ACC112 (cell line): ENCODE data around the gene HNF1B.

ENCODE experiments used
- H2AFZ ChIP-seq: fragments of 200-600 bp; sonication (generic); one replicate; pipeline ENCODE4 v1.6.0; 2017; ENCODE audit warnings: antibody characterized with exemption, low read length; ENCODE audit not compliant: unreplicated experiment
- H3K27ac ChIP-seq: fragments of 200-600 bp; sonication (generic); 2 replicates; pipeline ENCODE4 v1.5.1; 2014; ENCODE audit warnings: low read depth, mild to moderate bottlenecking, antibody characterized with exemption, low read length, moderate library complexity
- H3K27me3 ChIP-seq: fragments of 200-600 bp; sonication (generic); 2 replicates; pipeline ENCODE4 v1.6.1; 2014; ENCODE audit warnings: mild to moderate bottlenecking, antibody characterized with exemption, low read length, moderate library complexity, mixed read lengths; ENCODE audit not compliant: insufficient read depth
- H3K36me3 ChIP-seq: fragments of 200-600 bp; sonication (generic); 2 replicates; pipeline ENCODE4 v1.6.1; 2016; ENCODE audit warnings: mild to moderate bottlenecking, antibody characterized with exemption, low read length, moderate library complexity, mixed read lengths; ENCODE audit not compliant: insufficient read depth
- H3K4me1 ChIP-seq: fragments of 200-600 bp; sonication (generic); one replicate; pipeline ENCODE4 v1.6.1; 2016; ENCODE audit warnings: low read length, mixed read lengths; ENCODE audit not compliant: insufficient read depth, unreplicated experiment, control insufficient read depth
- H3K4me3 ChIP-seq: fragments of 200-600 bp; sonication (generic); 2 replicates; pipeline ENCODE4 v1.5.1; 2014; ENCODE audit warnings: mild to moderate bottlenecking, low read depth, low read length
- H3K79me2 ChIP-seq: fragments of 200-600 bp; sonication (generic); one replicate; pipeline ENCODE4 v1.6.0; 2016; ENCODE audit warnings: low read length; ENCODE audit not compliant: control insufficient read depth, unreplicated experiment, insufficient read depth

HNF1B gene

DNA sequence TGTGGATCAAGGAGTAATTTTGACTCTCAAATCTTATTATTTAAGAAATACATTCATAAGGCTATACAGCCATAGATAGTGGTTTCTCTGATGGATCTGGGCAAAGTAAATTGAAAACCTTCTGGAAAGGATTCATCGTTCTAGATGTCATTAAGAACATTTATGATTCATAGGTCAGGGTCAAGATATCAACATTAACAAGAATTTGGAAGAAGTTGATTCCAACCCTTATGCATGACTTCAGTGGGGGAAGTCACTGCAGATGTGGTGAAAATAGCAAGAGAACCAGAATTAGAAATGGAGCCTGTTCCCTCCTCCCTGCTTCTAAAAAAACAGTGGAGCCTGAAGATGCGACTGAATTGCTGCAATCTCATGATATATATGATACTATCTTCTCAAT lies 36.6 kb upstream of the HNF1B start:
- Histone ChIP-seq H2AFZ (no peak overlapping the region), H3K79me2 (no peaks in the 10 kb centered on the region), H3K4me3 (no peak overlapping the region), H3K36me3 (no peaks in the 10 kb centered on the region), H3K4me1 (no peaks in the 10 kb centered on the region), H3K27ac (no peak overlapping the region), H3K27me3 (no peaks in the 10 kb centered on the region)

GRCh38 chr17:37779554-37779953 lies 34.7 kb upstream of the HNF1B start:
- H3K4me1 ChIP-seq: no peaks in the 10 kb centered on the region
- no peak overlapping the region for H2AFZ ChIP-seq
- no peaks in the 10 kb centered on the region for H3K79me2 ChIP-seq
- no peak overlapping the region for H3K4me3 ChIP-seq
- no peaks in the 10 kb centered on the region for H3K36me3 ChIP-seq
- no peak overlapping the region for H3K27ac ChIP-seq
- no peaks in the 10 kb centered on the region for H3K27me3 ChIP-seq

GRCh38 chr17:37774504-37774903 lies 29.6 kb upstream of the HNF1B start:
- no peaks in the 10 kb centered on the region for H3K4me1 ChIP-seq
- no peaks in the 10 kb centered on the region for H3K36me3 ChIP-seq
- H3K27ac ChIP-seq: no peak overlapping the region
- H3K27me3 ChIP-seq: no peaks in the 10 kb centered on the region
- no peak overlapping the region for H3K4me3 ChIP-seq
- H2AFZ ChIP-seq: no peak overlapping the region
- no peaks in the 10 kb centered on the region for H3K79me2 ChIP-seq

DNA sequence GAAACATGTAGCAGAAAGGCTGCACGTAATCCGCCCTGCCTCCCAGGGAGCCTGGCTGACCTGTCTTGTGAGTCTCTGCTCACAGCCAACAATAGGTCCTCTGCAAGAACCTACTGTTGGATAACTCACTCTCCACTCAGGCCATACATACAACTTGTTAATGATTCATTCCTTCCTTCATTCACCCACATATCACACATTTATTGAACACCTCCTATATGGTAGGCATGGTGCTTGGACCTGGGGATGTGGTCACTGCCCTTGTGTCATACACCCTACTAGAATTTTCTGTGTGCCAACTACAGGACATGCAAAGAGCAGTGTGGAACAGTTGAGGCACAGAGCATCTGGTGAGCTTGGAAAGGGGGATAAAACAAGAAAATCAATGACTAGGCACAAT lies 28.1 kb upstream of the HNF1B start:
- Histone ChIP-seq H3K4me1 (no peaks in the 10 kb centered on the region), H3K27me3 (no peaks in the 10 kb centered on the region), H3K27ac (no peak overlapping the region), H3K36me3 (no peaks in the 10 kb centered on the region), H3K79me2 (no peaks in the 10 kb centered on the region), H3K4me3 (no peak overlapping the region), H2AFZ (no peak overlapping the region)

DNA sequence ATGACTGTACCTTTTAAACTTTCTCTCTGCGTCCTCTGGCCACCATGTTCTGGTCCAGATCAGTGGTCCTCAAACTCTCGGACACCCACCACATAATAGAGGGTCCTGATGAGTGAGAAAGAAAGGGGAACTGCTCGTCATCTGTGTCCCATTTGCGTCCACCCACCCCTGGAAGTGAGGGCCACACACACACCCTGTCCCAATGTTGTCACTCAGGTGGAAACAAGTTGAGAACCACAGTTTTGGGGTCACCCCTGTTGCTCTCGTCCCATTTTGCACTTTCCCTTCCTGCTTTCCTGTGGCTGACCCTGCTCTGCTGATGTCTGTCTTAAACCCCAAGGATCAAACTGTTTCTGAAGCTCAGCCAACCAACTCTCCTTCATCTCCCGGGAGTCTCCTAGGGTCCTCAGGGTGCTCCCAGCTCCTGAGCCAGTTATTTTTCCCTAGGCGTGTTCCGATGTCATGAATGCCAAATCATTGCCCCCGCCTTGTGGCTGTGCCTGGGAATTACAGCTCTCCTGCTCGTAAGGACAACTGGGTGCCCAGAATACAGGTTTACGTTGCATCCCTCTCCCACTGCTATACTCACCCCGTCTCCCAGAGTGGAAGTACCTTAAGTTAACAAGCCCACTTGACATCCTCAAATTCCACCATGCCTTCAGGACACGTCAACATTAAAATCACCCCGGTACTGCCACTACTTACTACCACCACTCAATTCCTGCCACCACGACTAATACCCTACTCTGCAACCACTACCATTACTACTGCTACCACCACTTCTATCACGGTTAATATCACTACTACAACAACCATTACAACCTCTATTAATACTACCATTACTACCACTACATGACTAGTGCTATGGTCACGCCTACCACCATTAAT lies 26.0 kb upstream of the HNF1B start:
- Histone ChIP-seq H3K27me3 (no peaks in the 10 kb centered on the region), H3K4me1 (no peaks in the 10 kb centered on the region), H2AFZ (no peak overlapping the region), H3K36me3 (no peaks in the 10 kb centered on the region), H3K4me3 (no peak overlapping the region), H3K79me2 (no peaks in the 10 kb centered on the region), H3K27ac (no peak overlapping the region)

- H3K79me2 ChIP-seq: no peaks in the 10 kb centered on the region
- H3K27ac ChIP-seq: no peak overlapping the region
- no peaks in the 10 kb centered on the region for H3K36me3 ChIP-seq
- no peaks in the 10 kb centered on the region; the same call in 1 of the 2 replicates for H3K27me3 ChIP-seq
- no peak overlapping the region for H2AFZ ChIP-seq
- H3K4me1 ChIP-seq: no peaks in the 10 kb centered on the region
- no peak overlapping the region for H3K4me3 ChIP-seq
Observed at GRCh38 chr17:37769050-37769449, 24.2 kb upstream of the HNF1B start.

DNA sequence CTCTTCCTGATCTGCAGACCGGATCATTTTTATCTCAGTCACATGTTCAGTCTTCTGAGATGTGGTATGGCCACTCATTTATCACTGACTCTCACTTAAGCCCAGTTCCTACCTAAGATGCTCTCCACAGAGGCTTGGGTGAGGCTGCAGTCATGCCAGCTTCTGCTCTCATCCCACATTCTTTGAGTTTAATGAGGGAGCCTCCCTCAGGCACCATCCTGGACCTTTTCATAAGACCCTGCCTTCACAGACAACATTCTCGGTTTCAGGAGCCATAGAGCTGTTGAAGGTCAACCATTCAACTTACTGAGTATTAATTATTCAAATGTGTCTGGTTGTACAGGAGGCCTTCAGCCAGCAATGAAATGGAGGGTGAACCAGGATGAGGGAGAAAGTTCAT lies 23.6 kb upstream of the HNF1B start:
- Histone ChIP-seq H3K27me3 (no peaks in the 10 kb centered on the region; the same call in 1 of the 2 replicates), H2AFZ (no peak overlapping the region), H3K4me1 (no peaks in the 10 kb centered on the region), H3K79me2 (no peaks in the 10 kb centered on the region), H3K4me3 (no peak overlapping the region), H3K36me3 (no peaks in the 10 kb centered on the region), H3K27ac (no peak overlapping the region)

GRCh38 chr17:37766971-37767370 lies 22.1 kb upstream of the HNF1B start:
- H3K27ac ChIP-seq: no peak overlapping the region
- no peaks in the 10 kb centered on the region for H3K4me1 ChIP-seq
- no peaks in the 10 kb centered on the region for H3K36me3 ChIP-seq
- no peak overlapping the region for H2AFZ ChIP-seq
- H3K4me3 ChIP-seq: no peak overlapping the region
- peaks cover 14% of the 10 kb centered on the region for H3K27me3 ChIP-seq
- H3K79me2 ChIP-seq: no peaks in the 10 kb centered on the region

GRCh38 chr17:37764383-37764782 lies 19.5 kb upstream of the HNF1B start:
- Histone ChIP-seq H3K4me1 (no peaks in the 10 kb centered on the region), H3K4me3 (no peak overlapping the region), H2AFZ (no peak overlapping the region), H3K27me3 (peaks cover 14% of the 10 kb centered on the region), H3K79me2 (no peaks in the 10 kb centered on the region), H3K36me3 (no peaks in the 10 kb centered on the region), H3K27ac (no peak overlapping the region)

DNA sequence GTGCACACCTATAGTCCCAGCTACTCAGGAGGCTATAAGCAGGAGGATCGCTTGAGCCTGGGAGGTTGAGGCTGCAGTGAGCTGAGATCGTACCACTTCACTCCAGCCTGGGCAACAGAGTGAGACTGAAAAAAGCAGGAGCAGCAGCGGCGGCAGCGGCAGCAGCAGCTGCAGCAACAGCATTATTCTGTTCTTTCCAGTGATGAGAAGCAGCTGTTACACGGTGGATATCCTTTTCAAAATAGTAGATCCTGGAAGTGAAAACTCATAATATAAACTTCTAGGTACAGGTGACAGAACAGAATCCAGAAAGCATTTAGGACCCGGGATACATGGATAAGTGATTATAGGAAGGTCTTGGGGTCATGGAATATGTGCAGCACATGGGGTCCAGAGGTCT lies 17.8 kb upstream of the HNF1B start:
- Histone ChIP-seq H3K4me3 (no peak overlapping the region), H3K27ac (no peak overlapping the region), H2AFZ (no peak overlapping the region), H3K27me3 (peaks cover 14% of the 10 kb centered on the region), H3K36me3 (no peaks in the 10 kb centered on the region), H3K4me1 (no peaks in the 10 kb centered on the region), H3K79me2 (no peaks in the 10 kb centered on the region)

GRCh38 chr17:37761961-37762360 lies 17.1 kb upstream of the HNF1B start:
- no peak overlapping the region for H3K27ac ChIP-seq
- H3K4me1 ChIP-seq: no peaks in the 10 kb centered on the region
- no peaks in the 10 kb centered on the region for H3K36me3 ChIP-seq
- no peaks in the 10 kb centered on the region for H3K79me2 ChIP-seq
- H2AFZ ChIP-seq: no peak overlapping the region
- H3K27me3 ChIP-seq: peaks cover 14% of the 10 kb centered on the region
- no peak overlapping the region for H3K4me3 ChIP-seq
